PFSK-1 (cell line): ENCODE results near the gene VRK3.

ENCODE experiments used
- TAF1 ChIP-seq: IDR thresholded peaks from 2 replicates; pipeline ENCODE4 v1.6.1; 2012; ENCODE audit warnings: low read length, control low read depth, borderline replicate concordance; ENCODE audit not compliant: insufficient read depth
- TF ChIP-seq, protein P1 (sequence below), 2 experiments: IDR thresholded peaks; 2 replicates each; pipeline versions ENCODE4 v1.6.1 to v1.8.0; 2011 to 2012; ENCODE audit warnings: low read depth in 2 of 2, low read length in 2 of 2, control low read depth in 1 of 2, inconsistent platforms in 1 of 2, mild to moderate bottlenecking in 1 of 2, moderate library complexity in 1 of 2; ENCODE audit not compliant: insufficient read depth in 1 of 2

DNA sequence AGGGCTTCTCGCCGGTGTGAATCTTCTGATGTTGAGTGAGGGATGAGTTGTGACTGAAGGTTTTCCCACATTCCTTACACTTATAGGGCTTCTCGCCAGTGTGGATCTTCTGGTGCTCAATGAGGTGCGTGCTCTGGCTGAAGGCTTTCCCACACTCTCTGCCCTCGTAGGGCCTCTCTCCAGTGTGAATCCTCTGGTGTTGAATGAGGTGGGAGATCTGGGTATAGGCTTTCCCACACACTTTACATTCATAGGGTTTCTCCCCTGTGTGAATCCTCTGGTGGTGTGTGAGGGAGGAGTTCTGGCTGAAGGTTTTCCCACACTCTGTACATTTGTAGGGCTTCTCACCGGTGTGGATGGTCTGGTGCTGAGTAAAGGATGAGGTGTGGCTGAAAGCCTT, 33.9 kb upstream of the VRK3 start:
- TF ChIP-seq TAF1: no peak
- TF ChIP-seq, protein P1, sequence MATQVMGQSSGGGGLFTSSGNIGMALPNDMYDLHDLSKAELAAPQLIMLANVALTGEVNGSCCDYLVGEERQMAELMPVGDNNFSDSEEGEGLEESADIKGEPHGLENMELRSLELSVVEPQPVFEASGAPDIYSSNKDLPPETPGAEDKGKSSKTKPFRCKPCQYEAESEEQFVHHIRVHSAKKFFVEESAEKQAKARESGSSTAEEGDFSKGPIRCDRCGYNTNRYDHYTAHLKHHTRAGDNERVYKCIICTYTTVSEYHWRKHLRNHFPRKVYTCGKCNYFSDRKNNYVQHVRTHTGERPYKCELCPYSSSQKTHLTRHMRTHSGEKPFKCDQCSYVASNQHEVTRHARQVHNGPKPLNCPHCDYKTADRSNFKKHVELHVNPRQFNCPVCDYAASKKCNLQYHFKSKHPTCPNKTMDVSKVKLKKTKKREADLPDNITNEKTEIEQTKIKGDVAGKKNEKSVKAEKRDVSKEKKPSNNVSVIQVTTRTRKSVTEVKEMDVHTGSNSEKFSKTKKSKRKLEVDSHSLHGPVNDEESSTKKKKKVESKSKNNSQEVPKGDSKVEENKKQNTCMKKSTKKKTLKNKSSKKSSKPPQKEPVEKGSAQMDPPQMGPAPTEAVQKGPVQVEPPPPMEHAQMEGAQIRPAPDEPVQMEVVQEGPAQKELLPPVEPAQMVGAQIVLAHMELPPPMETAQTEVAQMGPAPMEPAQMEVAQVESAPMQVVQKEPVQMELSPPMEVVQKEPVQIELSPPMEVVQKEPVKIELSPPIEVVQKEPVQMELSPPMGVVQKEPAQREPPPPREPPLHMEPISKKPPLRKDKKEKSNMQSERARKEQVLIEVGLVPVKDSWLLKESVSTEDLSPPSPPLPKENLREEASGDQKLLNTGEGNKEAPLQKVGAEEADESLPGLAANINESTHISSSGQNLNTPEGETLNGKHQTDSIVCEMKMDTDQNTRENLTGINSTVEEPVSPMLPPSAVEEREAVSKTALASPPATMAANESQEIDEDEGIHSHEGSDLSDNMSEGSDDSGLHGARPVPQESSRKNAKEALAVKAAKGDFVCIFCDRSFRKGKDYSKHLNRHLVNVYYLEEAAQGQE (IDR thresholded peaks at IDR 0.05; ENCODE audit: insufficient read depth in 1 of 2, low read depth in 2 of 2, low read length in 2 of 2): no peak
